B cell (primary cell): ENCODE data around the gene DLX1. TPM values are rescaled to one million over a fixed set of nuclear protein-coding genes. Genes with fewer than 3 reads are reported as not detected.

ENCODE experiments used
- ATAC-seq: fragments of 200-7000 bp; cut with Tn5 transposase; one replicate; pipeline ENCODE4 v1.10.0; 2021; ENCODE audit warnings: low read depth, mild to moderate bottlenecking, moderate number of reproducible peaks, moderate library complexity
- CTCF ChIA-PET: fragments of 350-600 bp; sonication (Branson Sonifier 250); formaldehyde crosslinking; loops from one replicate; lab custom pipeline; 2021; ENCODE audit warnings: antibody characterized with exemption, inconsistent platforms; lab: Charles Lee
- POLR2A ChIA-PET: fragments of 350-600 bp; sonication (Branson Sonifier 250); formaldehyde crosslinking; loops from one replicate; lab custom pipeline; 2021; ENCODE audit warnings: antibody characterized with exemption; lab: Charles Lee
- DNase-seq: peaks from one replicate; pipeline ENCODE4 v3.0.0; 2013
- H2AFZ ChIP-seq: 2 replicates; pipeline ENCODE4 v1.6.1; 2012; ENCODE audit warnings: mild to moderate bottlenecking, low read depth, low read length; ENCODE audit not compliant: insufficient read depth, poor library complexity, severe bottlenecking
- H3K27ac ChIP-seq, 2 donors: 1 replicate in 1 of 2; 2 replicates in 1 of 2; pipeline ENCODE4 v1.5.1; 2012 to 2013; ENCODE audit warnings: low read length in 2 of 2, mild to moderate bottlenecking in 2 of 2, moderate library complexity in 1 of 2
- H3K27me3 ChIP-seq, 4 experiments: fragments of 200-600 bp in 1 of 4; sonication (generic) in 1 of 4; replicated peaks in 1 of 4; 1 replicate in 2 of 4; 2 replicates in 2 of 4; pipeline versions ENCODE4 v1.6.1 to v1.7.0; 2013 to 2016; ENCODE audit warnings: low read length in 3 of 4, mild to moderate bottlenecking in 2 of 4, mixed read lengths in 1 of 4, moderate library complexity in 1 of 4; ENCODE audit not compliant: insufficient read depth in 4 of 4, control insufficient read depth in 3 of 4; ENCODE audit errors: control extremely low read depth in 1 of 4
- H3K36me3 ChIP-seq, 2 experiments: replicated peaks in 1 of 2; 1 replicate in 1 of 2; 2 replicates in 1 of 2; pipeline versions ENCODE4 v1.6.1 to v1.7.1; 2013; ENCODE audit warnings: low read length in 1 of 2; ENCODE audit not compliant: insufficient read depth in 2 of 2, control insufficient read depth in 1 of 2; ENCODE audit errors: control extremely low read depth in 1 of 2, extremely low read depth in 1 of 2
- H3K4me1 ChIP-seq, 2 donors: fragments of 200-600 bp in 1 of 2; sonication (generic) in 1 of 2; 1 replicate in 1 of 2; 2 replicates in 1 of 2; pipeline versions ENCODE4 v1.5.1 to v1.6.1; 2013 to 2017; ENCODE audit warnings: low read length in 2 of 2; ENCODE audit not compliant: control insufficient read depth in 2 of 2, insufficient read depth in 2 of 2
- H3K4me2 ChIP-seq: replicated peaks from 2 replicates; pipeline ENCODE3; 2012; ENCODE audit warnings: mild to moderate bottlenecking, low read depth, low read length; ENCODE audit not compliant: poor library complexity, severe bottlenecking
- H3K4me3 ChIP-seq, 5 experiments: fragments of 200-600 bp in 1 of 5; sonication (generic) in 1 of 5; 1 replicate in 3 of 5; 2 replicates in 2 of 5; pipeline versions ENCODE4 v1.5.1 to v1.7.0; 2011 to 2016; ENCODE audit warnings: low read length in 4 of 5, mild to moderate bottlenecking in 4 of 5, low read depth in 2 of 5, control low read depth in 1 of 5, moderate library complexity in 1 of 5; ENCODE audit not compliant: insufficient read depth in 1 of 5; ENCODE audit errors: control extremely low read depth in 1 of 5, extremely low read depth in 1 of 5
- H3K79me2 ChIP-seq: fragments of 200-600 bp; sonication (generic); one replicate; pipeline ENCODE4 v1.6.0; 2016; ENCODE audit warnings: low read length; ENCODE audit not compliant: control insufficient read depth, insufficient read depth
- H3K9ac ChIP-seq: fragments of 200-600 bp; sonication (generic); 2 replicates; pipeline ENCODE4 v1.6.1; 2017; ENCODE audit warnings: mild to moderate bottlenecking, low read length, moderate library complexity
- H3K9me3 ChIP-seq, 3 donors: one replicate each; pipeline versions ENCODE4 v1.6.1 to v1.7.1; 2013; ENCODE audit warnings: low read length in 2 of 3; ENCODE audit not compliant: control insufficient read depth in 2 of 3, insufficient read depth in 1 of 3; ENCODE audit errors: control extremely low read depth in 1 of 3
- H4K20me1 ChIP-seq: 2 replicates; pipeline ENCODE4 v1.6.0; 2012; ENCODE audit warnings: mild to moderate bottlenecking, low read length; ENCODE audit not compliant: insufficient read depth, control insufficient read depth, poor library complexity, severe bottlenecking
- H3K27ac Mint-ChIP-seq: one replicate; pipeline ENCODE4 v1.8.0; 2021; ENCODE audit warnings: mixed read lengths
- H3K27me3 Mint-ChIP-seq: one replicate; pipeline ENCODE4 v1.8.0; 2021; ENCODE audit warnings: mixed read lengths
- H3K4me1 Mint-ChIP-seq: one replicate; pipeline ENCODE4 v1.8.0; 2021; ENCODE audit warnings: mixed read lengths
- H3K4me3 Mint-ChIP-seq: one replicate; pipeline ENCODE4 v1.8.0; 2021; ENCODE audit warnings: mixed read lengths
- H3K9me3 Mint-ChIP-seq: one replicate; pipeline ENCODE4 v1.8.0; 2022; ENCODE audit warnings: mixed read lengths; ENCODE audit not compliant: insufficient read depth
- EZH2 ChIP-seq: IDR thresholded peaks from 2 replicates; pipeline ENCODE4 v1.6.1; 2012; ENCODE audit warnings: borderline replicate concordance, low read depth, mild to moderate bottlenecking, moderate library complexity, low read length; ENCODE audit not compliant: insufficient read depth, poor library complexity, severe bottlenecking
- WGBS: methylation state at CpG from one replicate; pipeline ENCODE4 v1.1.5; 2013; ENCODE audit warnings: missing lambda C conversion rate; ENCODE audit not compliant: insufficient coverage; 5-methylcytosine and 5-hydroxymethylcytosine counted together
- intact Hi-C: fragments of 100-400 bp; cut with micrococcal nuclease; formaldehyde crosslinking; loops from one replicate; pipeline ENCODE4 v1.10.0; 2022
- polyA plus RNA-seq: library from polyadenylated mRNA; depleted of rRNA; stranded (reverse); fragments of >200 nt; gene quantifications from 2 replicates; pipeline ENCODE4 v1.2.3, GENCODE V29; 2012
- total RNA-seq, 2 donors: library from RNA; stranded (reverse); fragments of 120-200 nt in 1 of 2; gene quantifications; 1 replicate in 1 of 2; 2 replicates in 1 of 2; pipeline versions ENCODE4 v1.2.3 to v1.2.4, GENCODE V29; 2013 to 2022
- TF ChIP-seq, protein P1 (sequence below): fragments of 200-600 bp; IDR thresholded peaks from one replicate; pipeline ENCODE4 v1.8.0; 2022; ENCODE audit warnings: antibody characterized with exemption, mild to moderate bottlenecking

DLX1 gene
- total and polyA plus RNA-seq, 2 donors (not counting 1 experiment from before 2014, with no cell fraction given) = not detected

DNA sequence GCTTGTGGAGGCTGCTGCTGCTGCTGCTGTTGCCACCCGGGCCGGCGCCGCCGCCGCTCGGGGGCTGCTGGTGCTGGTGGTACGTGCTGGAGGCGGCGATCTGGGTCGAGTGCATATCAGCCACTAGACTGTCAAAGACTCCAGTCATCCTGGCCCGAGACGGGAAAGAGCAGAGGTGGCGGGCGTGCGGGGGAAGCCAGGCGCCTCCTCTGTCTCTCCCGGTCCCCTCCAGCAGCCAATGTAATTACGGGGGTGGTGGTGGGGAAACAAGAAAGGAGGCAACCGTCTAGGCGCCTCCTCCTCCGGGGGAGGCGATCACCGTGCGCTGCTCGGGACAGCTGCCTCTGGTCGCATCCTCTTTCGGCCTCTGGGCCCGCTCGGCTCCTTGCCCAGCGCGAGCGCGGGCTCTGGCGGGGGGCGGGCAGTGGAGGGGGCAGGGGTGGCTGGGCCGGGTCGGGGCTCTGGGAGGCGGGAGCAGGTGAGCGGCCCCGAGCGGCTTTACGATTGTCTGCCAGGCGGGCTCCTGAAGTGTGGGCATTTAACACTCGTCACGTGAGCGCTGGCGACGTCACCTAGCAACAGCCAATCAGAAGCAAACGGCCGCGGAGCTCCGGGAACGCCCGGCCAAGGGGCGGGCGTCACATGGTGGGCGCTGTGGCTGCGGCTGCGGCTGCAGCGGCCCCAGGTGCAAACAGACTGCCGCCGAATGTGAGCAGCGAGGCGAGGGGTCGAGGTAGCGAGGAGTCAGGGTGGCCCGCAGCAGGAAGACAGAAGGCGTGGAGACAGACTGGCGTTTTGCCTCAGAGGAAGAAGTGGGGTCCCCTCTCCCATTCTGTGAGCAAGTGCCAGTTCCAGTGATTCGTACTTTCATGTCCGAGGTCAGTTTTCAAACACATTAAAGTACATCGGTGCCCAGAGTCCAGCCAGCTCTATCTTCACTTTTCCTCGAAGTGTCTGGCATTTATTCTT lies 17.4 kb downstream of the DLX1 start, which contains the start of gene DLX2:
Gene DLX2 (minus strand): TSS at position 510 of the 969 bp plus-strand sequence. CDS start 362 bp downstream, at position 148.
- Mint-ChIP-seq H3K27me3 (peaks cover 50% of the 10 kb centered on the region), H3K4me3 (peak within 1 kb of the TSS; percentile 72), H3K9me3 (no peaks in the 10 kb centered on the region), H3K4me1 (peaks cover 41% of the 10 kb centered on the region), H3K27ac (peak within 1 kb of the TSS; percentile 71)
- ChIA-PET CTCF (interaction anchor here (0.9 to 7.3 kb wide), 7 partner anchors 11 to 1284 kb away, joined by 3 to 58 read pairs (median 3); partner anchors contain the start of gene DLX1), POLR2A (interaction anchor here (0.6 to 1.0 kb wide), 3 partner anchors 14 to 453 kb away, joined by 3 to 9 read pairs (median 3); no protein-coding TSS in a partner anchor)
- Histone ChIP-seq H2AFZ (peak within 1 kb of the TSS; percentile 63), H3K9ac (peak within 1 kb of the TSS; percentile 60), H3K27ac (no peak within 1 kb of the TSS), H3K4me1 (peaks cover 61 to 86% of the 10 kb centered on the region in 2 donors), H3K9me3 (peaks cover 0 to 89% (median 11%) of the 10 kb centered on the region in 3 donors), H3K4me2 (peak within 1 kb of the TSS; percentile 81), H3K27me3 (peaks cover 4 to 100% (median 91%) of the 10 kb centered on the region in 4 experiments), H3K4me3 (peak within 1 kb of the TSS; percentile 16 to 51 (median 36)), H3K36me3 (no peaks in the 10 kb centered on the region), H3K79me2 (no peaks in the 10 kb centered on the region), H4K20me1 (peaks cover 15% of the 10 kb centered on the region)
- peak; percentile 55 for ATAC-seq
- intact Hi-C loops = loop anchor here (5.0 to 10.0 kb wide), 4 partner anchors 180 to 530 kb away; partner anchors contain the start of genes HAT1 and PDK1
- under 1% methylated on average over 68 of the region's 74 CpGs for WGBS
- TF ChIP-seq, protein P1, sequence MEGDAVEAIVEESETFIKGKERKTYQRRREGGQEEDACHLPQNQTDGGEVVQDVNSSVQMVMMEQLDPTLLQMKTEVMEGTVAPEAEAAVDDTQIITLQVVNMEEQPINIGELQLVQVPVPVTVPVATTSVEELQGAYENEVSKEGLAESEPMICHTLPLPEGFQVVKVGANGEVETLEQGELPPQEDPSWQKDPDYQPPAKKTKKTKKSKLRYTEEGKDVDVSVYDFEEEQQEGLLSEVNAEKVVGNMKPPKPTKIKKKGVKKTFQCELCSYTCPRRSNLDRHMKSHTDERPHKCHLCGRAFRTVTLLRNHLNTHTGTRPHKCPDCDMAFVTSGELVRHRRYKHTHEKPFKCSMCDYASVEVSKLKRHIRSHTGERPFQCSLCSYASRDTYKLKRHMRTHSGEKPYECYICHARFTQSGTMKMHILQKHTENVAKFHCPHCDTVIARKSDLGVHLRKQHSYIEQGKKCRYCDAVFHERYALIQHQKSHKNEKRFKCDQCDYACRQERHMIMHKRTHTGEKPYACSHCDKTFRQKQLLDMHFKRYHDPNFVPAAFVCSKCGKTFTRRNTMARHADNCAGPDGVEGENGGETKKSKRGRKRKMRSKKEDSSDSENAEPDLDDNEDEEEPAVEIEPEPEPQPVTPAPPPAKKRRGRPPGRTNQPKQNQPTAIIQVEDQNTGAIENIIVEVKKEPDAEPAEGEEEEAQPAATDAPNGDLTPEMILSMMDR = no peak
- peak; percentile 74 for TF ChIP-seq EZH2
- DNase-seq = peak; percentile 82
